Tibial nerve (tissue), 4 donors: ENCODE data around the gene TCFL5.

Source experiments
- EP300 ChIP-seq, 2 donors: sonication (generic); formaldehyde crosslinking; IDR thresholded peaks; one replicate each; pipeline ENCODE4 v1.6.1; 2017; ENCODE audit warnings: antibody characterized with exemption in 2 of 2, mild to moderate bottlenecking in 1 of 2
- POLR2A ChIP-seq, 2 donors: fragments of 450-650 bp; IDR thresholded peaks; one replicate each; pipeline ENCODE4 v1.6.1; 2017; ENCODE audit warnings: antibody characterized with exemption in 2 of 2, mild to moderate bottlenecking in 2 of 2, moderate library complexity in 2 of 2
- TF ChIP-seq, protein P1 (sequence below), 5 experiments: fragments of 200-600 bp in 3 of 5; fragments of 450-650 bp in 2 of 5; sonication (generic) in 3 of 5; IDR thresholded peaks; one replicate each; pipeline ENCODE4 v1.5.1; 2016 to 2019; ENCODE audit warnings: antibody characterized with exemption in 5 of 5, mild to moderate bottlenecking in 3 of 5, moderate library complexity in 2 of 5

GRCh38 chr20:62811720-62812119 is 49.9 kb downstream of the TCFL5 start:
- TF ChIP-seq EP300 (IDR thresholded peaks at IDR 0.05) = no peak
- TF ChIP-seq, protein P1, sequence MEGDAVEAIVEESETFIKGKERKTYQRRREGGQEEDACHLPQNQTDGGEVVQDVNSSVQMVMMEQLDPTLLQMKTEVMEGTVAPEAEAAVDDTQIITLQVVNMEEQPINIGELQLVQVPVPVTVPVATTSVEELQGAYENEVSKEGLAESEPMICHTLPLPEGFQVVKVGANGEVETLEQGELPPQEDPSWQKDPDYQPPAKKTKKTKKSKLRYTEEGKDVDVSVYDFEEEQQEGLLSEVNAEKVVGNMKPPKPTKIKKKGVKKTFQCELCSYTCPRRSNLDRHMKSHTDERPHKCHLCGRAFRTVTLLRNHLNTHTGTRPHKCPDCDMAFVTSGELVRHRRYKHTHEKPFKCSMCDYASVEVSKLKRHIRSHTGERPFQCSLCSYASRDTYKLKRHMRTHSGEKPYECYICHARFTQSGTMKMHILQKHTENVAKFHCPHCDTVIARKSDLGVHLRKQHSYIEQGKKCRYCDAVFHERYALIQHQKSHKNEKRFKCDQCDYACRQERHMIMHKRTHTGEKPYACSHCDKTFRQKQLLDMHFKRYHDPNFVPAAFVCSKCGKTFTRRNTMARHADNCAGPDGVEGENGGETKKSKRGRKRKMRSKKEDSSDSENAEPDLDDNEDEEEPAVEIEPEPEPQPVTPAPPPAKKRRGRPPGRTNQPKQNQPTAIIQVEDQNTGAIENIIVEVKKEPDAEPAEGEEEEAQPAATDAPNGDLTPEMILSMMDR (IDR thresholded peaks at IDR 0.05) = no peak
- TF ChIP-seq POLR2A (IDR thresholded peaks at IDR 0.05) = no peak
